Type B pancreatic cell (in vitro differentiated cells): ENCODE results near the gene SPINT1. TPM values are rescaled to one million over a fixed set of nuclear protein-coding genes. Genes with fewer than 3 reads are reported as not detected.

ENCODE experiments used
- DNase-seq: peaks from one replicate; pipeline ENCODE4 v3.0.0; 2021; ENCODE audit warnings: mixed read lengths; ENCODE audit not compliant: unreplicated experiment; ENCODE audit errors: extremely low spot score
- H3K27ac Mint-ChIP-seq: 2 replicates; pipeline ENCODE4 v1.8.0; 2021; ENCODE audit warnings: mild to moderate bottlenecking, mixed read lengths
- H3K27me3 Mint-ChIP-seq: 2 replicates; pipeline ENCODE4 v1.8.0; 2021; ENCODE audit warnings: mixed read lengths
- H3K36me3 Mint-ChIP-seq: 2 replicates; pipeline ENCODE4 v1.8.0; 2021; ENCODE audit warnings: mixed read lengths
- H3K4me1 Mint-ChIP-seq: one replicate; pipeline ENCODE4 v1.8.0; 2021; ENCODE audit warnings: mixed read lengths; ENCODE audit not compliant: unreplicated experiment
- H3K4me3 Mint-ChIP-seq: 2 replicates; pipeline ENCODE4 v1.8.0; 2021; ENCODE audit warnings: mild to moderate bottlenecking, mixed read lengths
- H3K9me3 Mint-ChIP-seq: 2 replicates; pipeline ENCODE4 v1.8.0; 2021; ENCODE audit warnings: mixed read lengths
- CTCF ChIP-seq: fragments of 200-600 bp; sonication (generic); conservative IDR thresholded peaks from 2 replicates; pipeline ENCODE4 v1.5.0; 2021; ENCODE audit warnings: antibody characterized with exemption, mild to moderate bottlenecking
- total RNA-seq: library from RNA; stranded (reverse); gene quantifications from 2 replicates; pipeline ENCODE4 v1.2.1, GENCODE V29; 2021; ENCODE audit warnings: low replicate concordance

The SPINT1 gene
- total RNA-seq, 1 donor from 2014 or later = 156 TPM

GRCh38 chr15:40891810-40892446 lies 48.1 kb downstream of the SPINT1 start:
- no peaks in the 10 kb centered on the region for H3K9me3 Mint-ChIP-seq
- peak; percentile 83 for TF ChIP-seq CTCF
- H3K36me3 Mint-ChIP-seq = no peaks in the 10 kb centered on the region
- H3K4me1 Mint-ChIP-seq = peaks cover 12% of the 10 kb centered on the region
- peak overlapping the region; percentile 74 for H3K4me3 Mint-ChIP-seq
- H3K27ac Mint-ChIP-seq = peak overlapping the region; percentile 88
- H3K27me3 Mint-ChIP-seq = no peaks in the 10 kb centered on the region
- DNase-seq = no peak

- H3K27ac Mint-ChIP-seq = peak overlapping the region; percentile 88
- no peak for TF ChIP-seq CTCF
- peak overlapping the region; percentile 74 for H3K4me3 Mint-ChIP-seq
- H3K27me3 Mint-ChIP-seq = no peaks in the 10 kb centered on the region
- H3K9me3 Mint-ChIP-seq = no peaks in the 10 kb centered on the region
- H3K4me1 Mint-ChIP-seq = peaks cover 12% of the 10 kb centered on the region
- no peak for DNase-seq
- H3K36me3 Mint-ChIP-seq = peaks cover 4% of the 10 kb centered on the region
Measured at GRCh38 chr15:40892447-40893012, 48.7 kb downstream of the SPINT1 start.

GRCh38 chr15:40893019-40893670 lies 49.3 kb downstream of the SPINT1 start:
- no peak for TF ChIP-seq CTCF
- H3K27me3 Mint-ChIP-seq = no peaks in the 10 kb centered on the region
- DNase-seq = peak; percentile 71
- no peaks in the 10 kb centered on the region for H3K9me3 Mint-ChIP-seq
- H3K27ac Mint-ChIP-seq = peak overlapping the region; percentile 98
- H3K4me1 Mint-ChIP-seq = peaks cover 12% of the 10 kb centered on the region
- peaks cover 6% of the 10 kb centered on the region for H3K36me3 Mint-ChIP-seq
- H3K4me3 Mint-ChIP-seq = peak overlapping the region; percentile 98

- DNase-seq = peak; percentile 99
- no peaks in the 10 kb centered on the region for H3K27me3 Mint-ChIP-seq
Measured at GRCh38 chr15:40893733-40894680, 50.2 kb downstream of the SPINT1 start, which contains the start of gene VPS18. Gene VPS18 (plus strand): TSS chr15:40894450. CDS start chr15:40894769, 319 bp downstream.

More at GRCh38 chr15:40893733-40894680, 50.2 kb downstream of the SPINT1 start, which contains the start of gene VPS18:
- Mint-ChIP-seq H3K27ac (peak within 1 kb of the TSS; percentile 98), H3K4me1 (peaks cover 12% of the 10 kb centered on the region), H3K4me3 (peak within 1 kb of the TSS; percentile 98), H3K9me3 (no peaks in the 10 kb centered on the region), H3K36me3 (peaks cover 10% of the 10 kb centered on the region)
- TF ChIP-seq CTCF = peak; percentile 89
